ENCODE measurements around the gene MAPK8IP3.

MAPK8IP3 gene

GRCh38 chr16:1705688-1706385 lies at the start of gene MAPK8IP3:
Gene MAPK8IP3 (plus strand): TSS chr16:1706195. CDS start chr16:1706340, 145 bp downstream.
- peak within 1 kb of the TSS; percentile 80 for H3K4me3 ChIP-seq (ENCODE audit: low read length)
- TF ChIP-seq ZNF274 (IDR thresholded peaks at IDR 0.05; ENCODE audit: low read depth, low read length), result no peak

DNA sequence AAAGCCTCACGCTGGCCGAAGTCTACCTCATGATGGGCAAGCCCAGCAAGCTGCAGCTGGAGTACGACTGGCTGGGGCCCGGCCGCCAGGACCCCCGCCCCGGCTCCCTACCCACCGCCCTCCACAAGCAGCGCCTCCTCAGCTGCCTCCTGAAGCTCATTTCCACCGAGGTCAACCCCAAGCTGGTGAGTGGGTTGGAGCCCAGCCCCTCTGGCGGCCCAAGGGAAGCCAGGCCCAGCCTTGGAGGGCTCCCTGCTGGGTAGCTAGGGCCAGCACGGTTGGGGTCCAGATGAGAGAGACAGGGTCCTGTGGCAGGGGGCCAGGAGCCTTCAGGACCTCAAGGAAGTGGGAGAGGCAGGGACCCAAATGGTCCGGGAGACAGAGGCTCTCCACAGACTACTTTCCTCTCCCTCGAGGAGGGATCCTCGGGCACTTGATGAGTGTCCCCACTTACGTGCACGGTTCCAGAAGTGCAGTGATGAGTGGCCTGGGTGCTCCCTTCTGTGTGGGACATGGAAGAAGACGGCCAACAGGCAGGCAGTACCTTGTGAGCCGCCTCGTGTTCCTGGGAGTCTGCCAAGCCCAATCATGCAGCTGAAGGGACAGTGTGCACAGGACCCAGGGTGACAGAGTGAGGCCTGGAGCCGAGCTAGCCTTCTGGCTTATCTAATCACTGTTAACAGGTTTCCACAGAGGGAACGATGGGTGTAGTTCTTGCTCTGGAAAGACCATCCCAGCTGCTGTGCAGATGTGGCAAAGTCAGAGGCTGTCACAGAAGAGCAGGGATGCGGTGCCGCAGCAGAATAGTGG lies 49.0 kb upstream of the MAPK8IP3 start:
- H3K4me3 ChIP-seq (ENCODE audit: low read length), result no peak overlapping the region
- TF ChIP-seq ZNF274 (IDR thresholded peaks at IDR 0.05; ENCODE audit: low read depth, low read length), result no peak

DNA sequence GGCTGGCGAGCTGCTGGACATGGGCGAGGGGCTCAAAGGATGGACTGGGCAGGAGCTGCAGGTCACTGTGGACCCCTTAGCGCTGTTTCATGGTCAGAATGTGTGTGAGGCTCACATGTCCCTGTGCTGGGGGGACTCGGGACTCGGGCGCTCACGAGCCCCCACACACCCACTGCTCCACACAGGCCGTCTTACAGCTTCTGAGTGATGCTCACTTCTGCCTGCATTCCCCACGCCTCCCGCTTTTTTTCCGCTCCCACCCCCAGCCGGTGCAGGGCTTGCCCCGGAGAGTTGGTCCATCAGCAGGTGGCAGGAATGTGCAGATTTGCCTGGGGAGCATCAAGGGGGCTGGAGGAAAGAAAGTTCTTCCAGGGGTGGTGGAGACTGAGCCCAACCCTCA lies 48.2 kb upstream of the MAPK8IP3 start:
- H3K4me3 ChIP-seq (ENCODE audit: low read length), result no peak overlapping the region
- no peak for TF ChIP-seq ZNF274 (IDR thresholded peaks at IDR 0.05; ENCODE audit: low read depth, low read length)

DNA sequence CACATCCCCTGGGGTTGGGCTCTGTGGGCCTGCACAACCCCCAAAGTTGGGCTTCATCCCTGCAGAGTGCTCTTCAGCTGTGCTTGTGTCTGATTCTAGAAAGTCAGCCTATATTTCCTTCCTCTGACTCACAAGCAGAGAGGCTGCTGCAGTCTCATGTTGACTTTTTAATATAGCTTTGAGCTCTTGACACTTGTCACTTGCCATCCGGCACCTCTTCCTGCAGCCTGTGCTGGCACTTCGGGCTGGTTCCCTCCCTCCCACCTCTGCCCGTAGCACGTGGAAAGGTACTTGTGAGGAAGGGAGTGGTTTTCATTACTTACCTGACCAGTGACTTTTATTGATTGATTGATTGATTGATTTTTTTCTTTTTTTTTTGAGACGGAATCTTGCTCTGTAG lies 47.0 kb upstream of the MAPK8IP3 start:
- H3K4me3 ChIP-seq (ENCODE audit: low read length), result no peak overlapping the region
- no peak for TF ChIP-seq ZNF274 (IDR thresholded peaks at IDR 0.05; ENCODE audit: low read depth, low read length)

GRCh38 chr16:1661826-1662225 lies 44.2 kb upstream of the MAPK8IP3 start:
- no peak overlapping the region for H3K4me3 ChIP-seq (ENCODE audit: low read length)
- no peak for TF ChIP-seq ZNF274 (IDR thresholded peaks at IDR 0.05; ENCODE audit: low read depth, low read length)

- no peak overlapping the region for H3K4me3 ChIP-seq (ENCODE audit: low read length)
- TF ChIP-seq ZNF274 (IDR thresholded peaks at IDR 0.05; ENCODE audit: low read depth, low read length), result no peak
Measured at GRCh38 chr16:1662543-1662942, 43.5 kb upstream of the MAPK8IP3 start.

GRCh38 chr16:1665829-1666228 lies 40.2 kb upstream of the MAPK8IP3 start:
- no peak overlapping the region for H3K4me3 ChIP-seq (ENCODE audit: low read length)
- TF ChIP-seq ZNF274 (IDR thresholded peaks at IDR 0.05; ENCODE audit: low read depth, low read length), result no peak

- no peak overlapping the region for H3K4me3 ChIP-seq (ENCODE audit: low read length)
- no peak for TF ChIP-seq ZNF274 (IDR thresholded peaks at IDR 0.05; ENCODE audit: low read depth, low read length)
Measured at GRCh38 chr16:1666316-1666715, 39.7 kb upstream of the MAPK8IP3 start.

GRCh38 chr16:1667271-1667670 lies 38.7 kb upstream of the MAPK8IP3 start:
- TF ChIP-seq ZNF274 (IDR thresholded peaks at IDR 0.05; ENCODE audit: low read depth, low read length), result no peak
- H3K4me3 ChIP-seq (ENCODE audit: low read length), result no peak overlapping the region

DNA sequence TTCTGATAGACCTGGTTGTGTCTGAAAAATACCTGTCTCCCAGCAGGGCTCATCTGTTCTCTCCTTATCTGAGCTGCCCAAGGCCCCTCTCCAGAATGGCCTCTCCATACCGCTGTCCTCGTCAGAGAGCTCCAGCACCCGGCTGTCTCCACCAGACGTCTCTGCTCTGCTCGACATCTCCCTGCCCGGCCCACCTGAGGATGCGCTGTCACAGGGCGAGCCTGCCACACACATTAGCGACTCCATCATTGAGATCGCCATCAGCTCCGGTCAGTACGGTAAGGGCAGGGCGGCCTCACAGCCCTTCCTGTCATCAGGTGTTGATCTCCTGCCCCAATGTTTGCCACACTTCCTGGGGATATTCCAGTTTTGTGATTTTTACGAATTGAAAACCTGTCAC lies 38.1 kb upstream of the MAPK8IP3 start:
- no peak for TF ChIP-seq ZNF274 (IDR thresholded peaks at IDR 0.05; ENCODE audit: low read depth, low read length)
- H3K4me3 ChIP-seq (ENCODE audit: low read length), result no peak overlapping the region

- TF ChIP-seq ZNF274 (IDR thresholded peaks at IDR 0.05; ENCODE audit: low read depth, low read length), result no peak
- H3K4me3 ChIP-seq (ENCODE audit: low read length), result no peak overlapping the region
Measured at GRCh38 chr16:1668612-1669319, 37.2 kb upstream of the MAPK8IP3 start.

- TF ChIP-seq ZNF274 (IDR thresholded peaks at IDR 0.05; ENCODE audit: low read depth, low read length), result no peak
- no peak overlapping the region for H3K4me3 ChIP-seq (ENCODE audit: low read length)
Measured at GRCh38 chr16:1669698-1670097, 36.3 kb upstream of the MAPK8IP3 start.

- H3K4me3 ChIP-seq (ENCODE audit: low read length), result no peak overlapping the region
- TF ChIP-seq ZNF274 (IDR thresholded peaks at IDR 0.05; ENCODE audit: low read depth, low read length), result no peak
Measured at GRCh38 chr16:1670371-1670770, 35.6 kb upstream of the MAPK8IP3 start.

GRCh38 chr16:1670866-1671265 lies 35.1 kb upstream of the MAPK8IP3 start:
- TF ChIP-seq ZNF274 (IDR thresholded peaks at IDR 0.05; ENCODE audit: low read depth, low read length), result no peak

More at GRCh38 chr16:1670866-1671265, 35.1 kb upstream of the MAPK8IP3 start:
- H3K4me3 ChIP-seq (ENCODE audit: low read length), result no peak overlapping the region
